Kidney (tissue), 14 donors: ENCODE data around the gene CYP11A1. TPM values are rescaled to one million over a fixed set of nuclear protein-coding genes. Genes with fewer than 3 reads are reported as not detected.

Experiments
- DNase-seq, 5 donors: peaks; one replicate each; pipeline ENCODE4 v3.0.0-alpha.2; 2013 to 2020
- FAIRE-seq: peaks from 2 replicates; lab custom pipeline; 2012; peaks lifted over from hg19 to GRCh38; lab: Jason Lieb, UNC
- H3K27ac ChIP-seq, 2 donors: one replicate each; pipeline ENCODE4 v1.7.0; 2013; ENCODE audit warnings: low read depth in 2 of 2, low read length in 2 of 2, inconsistent platforms in 1 of 2
- H3K27me3 ChIP-seq: one replicate; pipeline ENCODE4 v1.7.1; 2013; ENCODE audit warnings: low read length, inconsistent platforms; ENCODE audit not compliant: control insufficient read depth, insufficient read depth
- H3K36me3 ChIP-seq, 3 donors: one replicate each; pipeline versions ENCODE4 v1.7.0 to v1.7.1; 2013; ENCODE audit warnings: low read length in 3 of 3, control low read depth in 1 of 3, inconsistent platforms in 1 of 3; ENCODE audit not compliant: insufficient read depth in 3 of 3, control insufficient read depth in 2 of 3
- H3K4me1 ChIP-seq, 3 donors: one replicate each; pipeline versions ENCODE4 v1.7.0 to v1.7.1; 2013; ENCODE audit warnings: low read length in 3 of 3, inconsistent platforms in 1 of 3, low read depth in 1 of 3; ENCODE audit not compliant: control insufficient read depth in 2 of 3, insufficient read depth in 2 of 3
- H3K4me3 ChIP-seq, 3 donors: one replicate each; pipeline versions ENCODE4 v1.7.0 to v1.8.1; 2013; ENCODE audit warnings: low read length in 3 of 3, control low read depth in 1 of 3, inconsistent platforms in 1 of 3
- H3K9ac ChIP-seq, 3 donors: one replicate each; pipeline versions ENCODE4 v1.7.0 to v1.7.1; 2013; ENCODE audit warnings: low read length in 3 of 3, control low read depth in 1 of 3, inconsistent platforms in 1 of 3
- H3K9me3 ChIP-seq, 3 donors: one replicate each; pipeline versions ENCODE4 v1.7.0 to v1.7.1; 2013; ENCODE audit warnings: low read length in 3 of 3, control low read depth in 1 of 3, inconsistent platforms in 1 of 3; ENCODE audit not compliant: control insufficient read depth in 2 of 3, insufficient read depth in 1 of 3
- intact Hi-C: fragments of 100-400 bp; cut with DNase I; formaldehyde crosslinking; loops from one replicate; pipeline ENCODE4 v1.11.1; 2022
- polyA plus RNA-seq: library from polyadenylated mRNA; stranded (reverse); fragments of 350-450 nt; fragmentation: Illumina TruSeq; extraction: RNeasy Lipid Tissue Mini Kit (QIAGEN cat#74804); gene quantifications from one replicate; pipeline ENCODE4 v1.2.3, GENCODE V29; 2014; ENCODE audit warnings: low read depth, low replicate concordance; ENCODE audit not compliant: insufficient read depth
- total RNA-seq: library from RNA; stranded (reverse); fragmentation: NEBNext Ultra II Directional; extraction: Animal tissue kit (Norgen Biotek cat#: 25700); gene quantifications from one replicate; pipeline ENCODE4 v1.2.1, GENCODE V29; 2021
- TF ChIP-seq, protein P1 (sequence below): IDR thresholded peaks from 3 replicates; pipeline ENCODE4 v1.5.1; 2012; ENCODE audit warnings: mild to moderate bottlenecking, moderate library complexity, borderline replicate concordance; ENCODE audit not compliant: insufficient read depth; ENCODE audit errors: extremely low read depth
- donor health status: control.
- donor health status: control.
- donor health status: control.
- donor health status: control.
- donor health status: control.
- donor health status: DM: yes; HTN: yes; CAD: no.
- donor health status: Normal renal cell carcinoma (clear cell type).

CYP11A1 gene
- total and polyA plus RNA-seq, 2 donors from 2014 or later, result 0.13 to 2.7 TPM

DNA sequence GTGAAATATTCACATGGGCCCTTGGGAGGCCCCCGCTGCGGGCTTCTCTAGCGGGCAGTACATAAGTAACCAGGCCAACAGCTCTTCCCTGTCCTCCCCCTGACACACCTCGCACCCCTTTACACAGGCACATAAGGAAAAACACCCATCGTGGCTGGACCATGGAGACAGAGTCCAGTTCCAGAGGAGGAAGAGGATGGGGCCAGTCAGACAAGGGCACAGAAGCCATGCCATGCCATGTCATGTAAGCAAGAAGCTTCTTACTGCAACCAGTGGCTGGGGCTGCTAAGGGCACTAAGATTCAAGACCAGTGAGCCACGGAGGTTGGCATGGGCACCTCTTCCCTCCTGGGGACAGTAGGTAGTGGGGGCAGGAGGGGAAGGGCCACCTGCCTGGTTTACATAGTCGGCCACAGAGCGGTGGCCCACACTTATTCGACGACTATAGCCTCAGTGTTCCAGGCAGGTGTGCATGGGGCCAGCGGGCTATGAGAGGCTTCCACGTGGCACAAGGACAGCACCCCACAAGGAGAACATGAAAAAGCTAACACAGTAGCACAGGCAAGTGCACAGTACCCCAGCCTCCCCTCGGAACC lies 5.7 kb upstream of the CYP11A1 start:
- Histone ChIP-seq H3K9ac (peak overlapping the region in 1 of 3 donors; percentile 16), H3K4me3 (no peak overlapping the region), H3K9me3 (no peaks in the 10 kb centered on the region), H3K27me3 (no peaks in the 10 kb centered on the region), H3K4me1 (peaks cover 0 to 12% (median 6%) of the 10 kb centered on the region in 3 donors), H3K36me3 (no peaks in the 10 kb centered on the region), H3K27ac (no peak overlapping the region)
- DNase-seq (peak in 1 of 5 donors; percentile 50), FAIRE-seq (no peak)
- intact Hi-C loops, result loop anchor here (10.0 kb wide), 1 partner anchor 262 kb away; no protein-coding TSS in a partner anchor
- TF ChIP-seq, protein P1, sequence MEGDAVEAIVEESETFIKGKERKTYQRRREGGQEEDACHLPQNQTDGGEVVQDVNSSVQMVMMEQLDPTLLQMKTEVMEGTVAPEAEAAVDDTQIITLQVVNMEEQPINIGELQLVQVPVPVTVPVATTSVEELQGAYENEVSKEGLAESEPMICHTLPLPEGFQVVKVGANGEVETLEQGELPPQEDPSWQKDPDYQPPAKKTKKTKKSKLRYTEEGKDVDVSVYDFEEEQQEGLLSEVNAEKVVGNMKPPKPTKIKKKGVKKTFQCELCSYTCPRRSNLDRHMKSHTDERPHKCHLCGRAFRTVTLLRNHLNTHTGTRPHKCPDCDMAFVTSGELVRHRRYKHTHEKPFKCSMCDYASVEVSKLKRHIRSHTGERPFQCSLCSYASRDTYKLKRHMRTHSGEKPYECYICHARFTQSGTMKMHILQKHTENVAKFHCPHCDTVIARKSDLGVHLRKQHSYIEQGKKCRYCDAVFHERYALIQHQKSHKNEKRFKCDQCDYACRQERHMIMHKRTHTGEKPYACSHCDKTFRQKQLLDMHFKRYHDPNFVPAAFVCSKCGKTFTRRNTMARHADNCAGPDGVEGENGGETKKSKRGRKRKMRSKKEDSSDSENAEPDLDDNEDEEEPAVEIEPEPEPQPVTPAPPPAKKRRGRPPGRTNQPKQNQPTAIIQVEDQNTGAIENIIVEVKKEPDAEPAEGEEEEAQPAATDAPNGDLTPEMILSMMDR, result no peak

DNA sequence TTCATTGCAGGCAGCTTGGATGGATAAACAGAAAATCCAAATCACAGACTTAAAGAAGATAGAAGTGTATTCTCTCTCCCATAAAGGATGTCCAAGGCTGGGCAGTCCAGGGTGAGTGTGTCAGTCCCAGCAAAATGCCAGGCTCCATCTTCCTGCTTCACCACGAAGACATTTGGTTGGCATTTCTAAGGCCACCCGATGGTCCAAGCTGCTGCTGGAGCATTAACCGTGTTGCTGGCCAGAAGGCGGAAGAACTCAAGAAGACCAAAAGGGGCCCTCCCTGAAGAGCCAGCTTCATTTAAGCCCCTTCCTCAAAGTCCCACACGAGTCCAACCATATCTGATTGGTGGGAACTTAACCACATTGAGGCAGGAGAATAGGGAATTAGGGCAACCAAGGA lies 3.0 kb upstream of the CYP11A1 start:
- FAIRE-seq (no peak), DNase-seq (no peak)
- H3K9ac ChIP-seq, result no peak overlapping the region
- H3K9me3 ChIP-seq, result no peaks in the 10 kb centered on the region
- intact Hi-C loops, result loop anchor here (10.0 kb wide), 1 partner anchor 264 kb away; no protein-coding TSS in a partner anchor
- H3K27ac ChIP-seq, result no peak overlapping the region
- no peak overlapping the region for H3K4me3 ChIP-seq
- peaks cover 0 to 14% (median 6%) of the 10 kb centered on the region in 3 donors for H3K4me1 ChIP-seq
- no peaks in the 10 kb centered on the region for H3K27me3 ChIP-seq
- no peaks in the 10 kb centered on the region for H3K36me3 ChIP-seq
- TF ChIP-seq, protein P1, result no peak

DNA sequence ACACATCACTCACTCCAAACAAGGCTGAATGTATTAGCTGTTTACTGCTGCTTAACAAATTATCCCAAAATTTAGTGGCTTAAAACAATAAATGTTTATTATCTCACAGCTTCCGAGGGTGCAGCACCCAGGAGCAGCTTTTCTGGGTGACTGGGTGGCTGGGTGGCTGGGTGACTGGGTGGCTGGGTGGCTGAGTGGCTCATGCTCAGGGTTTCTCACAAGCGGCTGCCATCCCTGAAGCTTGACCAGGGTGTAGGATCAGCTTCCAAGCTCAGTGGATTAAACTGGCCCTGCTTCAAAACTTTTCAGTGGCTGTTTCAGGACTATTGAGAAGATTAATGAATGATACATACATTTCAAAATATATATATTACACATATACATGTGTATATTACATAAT lies 2.3 kb upstream of the CYP11A1 start:
- Histone ChIP-seq H3K9ac (no peak overlapping the region), H3K4me1 (peaks cover 0 to 12% (median 3%) of the 10 kb centered on the region in 3 donors), H3K4me3 (no peak overlapping the region), H3K27ac (no peak overlapping the region), H3K27me3 (no peaks in the 10 kb centered on the region), H3K36me3 (no peaks in the 10 kb centered on the region), H3K9me3 (no peaks in the 10 kb centered on the region)
- DNase-seq (no peak), FAIRE-seq (no peak)
- TF ChIP-seq, protein P1, result no peak
- intact Hi-C loops, result loop anchor here (10.0 kb wide), 1 partner anchor 265 kb away; no protein-coding TSS in a partner anchor
